ENCODE results near the gene STK10.

DNA sequence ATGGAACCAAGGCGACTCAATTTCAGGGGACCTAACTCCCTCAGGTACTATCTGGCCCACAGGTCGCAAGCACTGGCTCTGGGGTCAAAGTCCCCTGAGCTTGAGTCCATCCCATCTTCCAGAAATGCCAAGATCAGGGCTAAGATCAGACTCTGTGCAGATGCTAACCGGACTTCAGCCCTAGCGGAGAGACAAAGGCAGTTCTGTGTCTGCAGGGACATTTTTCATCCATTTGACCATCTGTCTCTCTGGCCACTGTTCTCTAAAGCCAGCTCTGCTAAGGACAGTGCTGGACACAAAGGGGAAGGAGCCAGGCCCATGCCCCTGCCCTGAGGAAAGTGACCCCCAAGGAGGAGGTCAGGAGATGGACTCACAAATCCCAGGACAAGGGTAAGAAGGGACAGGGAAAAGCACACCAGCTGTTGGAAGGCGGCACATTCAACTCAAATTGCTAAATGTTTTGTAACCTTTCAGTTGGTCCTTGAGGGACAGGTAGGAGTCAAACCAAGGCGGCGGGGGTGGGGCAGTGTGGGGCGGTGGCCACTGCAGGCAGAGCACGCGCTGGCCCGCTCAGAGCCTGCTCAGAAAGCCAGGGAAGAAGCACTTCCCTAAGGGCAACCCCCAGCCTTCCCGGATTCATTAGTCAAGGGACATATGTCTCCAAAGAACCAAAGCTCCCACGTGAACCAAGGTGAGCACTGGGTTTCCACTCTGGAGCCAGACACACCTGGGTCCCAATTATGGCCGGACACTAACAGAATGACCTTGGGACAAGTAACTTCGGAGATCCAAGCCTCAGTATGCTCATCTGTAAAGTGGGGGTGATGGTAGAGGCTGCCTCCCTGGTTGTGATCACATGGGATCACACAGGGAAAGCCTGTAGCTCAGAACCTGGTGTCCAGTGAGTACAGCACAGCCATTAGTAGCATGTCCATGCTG is 42.8 kb downstream of the STK10 start:
- TF ChIP-seq CTCF (IDR thresholded peaks at IDR 0.05) (no peak), POLR2A (IDR thresholded peaks at IDR 0.05) (no peak), POLR2AphosphoS5 (IDR thresholded peaks at IDR 0.05) (no peak)

Data from breast epithelium (tissue), 3 donors.